GF-D8 (cell line): Measurements from ENCODE around the gene LINGO1.

Experiments used
- DNase-seq: peaks from one replicate; lab custom pipeline; 2025; lab: John Stamatoyannopoulos, UW

The LINGO1 gene

GRCh38 chr15:77632534-77633133 lies at the start of gene LINGO1:
Gene LINGO1, minus strand, starts transcription at chr15:77632912. Its CDS starts 597 bp downstream, at chr15:77632315.
- DNase-seq: no peak

GRCh38 chr15:77681362-77681761 lies 48.6 kb upstream of the LINGO1 start:
- DNase-seq: no peak

- no peak for DNase-seq
These were observed 44.1 kb upstream of the LINGO1 start for GRCh38 chr15:77676569-77677375.

- DNase-seq: no peak
These were observed 43.2 kb upstream of the LINGO1 start for GRCh38 chr15:77675806-77676415.

- no peak for DNase-seq
These were observed 41.6 kb upstream of the LINGO1 start for GRCh38 chr15:77674327-77674726.

GRCh38 chr15:77673866-77674265 lies 41.2 kb upstream of the LINGO1 start:
- no peak for DNase-seq

- no peak for DNase-seq
These were observed 39.4 kb upstream of the LINGO1 start for GRCh38 chr15:77672135-77672534.

GRCh38 chr15:77671362-77672056 lies 38.8 kb upstream of the LINGO1 start:
- DNase-seq: no peak

GRCh38 chr15:77670558-77671361 lies 38.0 kb upstream of the LINGO1 start:
- DNase-seq: no peak

GRCh38 chr15:77669896-77670295 lies 37.2 kb upstream of the LINGO1 start:
- DNase-seq: no peak

GRCh38 chr15:77667338-77668234 lies 34.9 kb upstream of the LINGO1 start:
- no peak for DNase-seq

GRCh38 chr15:77666296-77666660 lies 33.6 kb upstream of the LINGO1 start:
- DNase-seq: no peak

- DNase-seq: no peak
These were observed 33.0 kb upstream of the LINGO1 start for GRCh38 chr15:77665530-77666295.

- DNase-seq: no peak
These were observed 31.7 kb upstream of the LINGO1 start for GRCh38 chr15:77664428-77664827.

- no peak for DNase-seq
These were observed 30.5 kb upstream of the LINGO1 start for GRCh38 chr15:77663256-77663655.

GRCh38 chr15:77659350-77660321 lies 26.9 kb upstream of the LINGO1 start:
- DNase-seq: no peak

GRCh38 chr15:77658304-77658703 lies 25.6 kb upstream of the LINGO1 start:
- DNase-seq: no peak

- no peak for DNase-seq
These were observed 25.0 kb upstream of the LINGO1 start for GRCh38 chr15:77657634-77658238.
